Measurements from ENCODE around the gene HES5.

- TF ChIP-seq GATA3 (IDR thresholded peaks at IDR 0.05; ENCODE audit: low read depth, low read length), result no peak
- no peak for TF ChIP-seq GATA2 (IDR thresholded peaks at IDR 0.05; ENCODE audit: low read depth, low read length)
These were observed 11.5 kb downstream of the HES5 start for GRCh38 chr1:2518528-2518927.

All from SH-SY5Y (cell line).